ENCODE data around the gene JAKMIP3.

GRCh38 chr10:132064082-132064755 lies 1.5 kb upstream of the JAKMIP3 start:
- no peak for TF ChIP-seq REST (IDR thresholded peaks at IDR 0.05; ENCODE audit: insufficient read depth in 1 of 2, low read depth in 2 of 2, low read length in 2 of 2)
- no peak for TF ChIP-seq POLR2AphosphoS5 (IDR thresholded peaks at IDR 0.05; ENCODE audit: low read depth, low read length)
- no peak for TF ChIP-seq SIN3A (IDR thresholded peaks at IDR 0.05; ENCODE audit: borderline replicate concordance, insufficient read depth, low read length)
- TF ChIP-seq FOXP2 (optimal IDR thresholded peaks at IDR 0.05; ENCODE audit: borderline replicate concordance, extremely low read depth, extremely low read length, insufficient read depth) = no peak
- TF ChIP-seq TAF1 (IDR thresholded peaks at IDR 0.05; ENCODE audit: borderline replicate concordance, insufficient read depth, low read length) = no peak
